ENCODE results near the gene LGALS9.

GRCh38 chr17:27582696-27583095 is 48.3 kb upstream of the LGALS9 start:
- no peak for TF ChIP-seq CTCF (IDR thresholded peaks at IDR 0.05; ENCODE audit: extremely low read depth in 1 of 2, insufficient read depth in 1 of 2, low read depth in 1 of 2, low read length in 2 of 2)
- no peak for TF ChIP-seq MAX (IDR thresholded peaks at IDR 0.05; ENCODE audit: insufficient read depth, insufficient read length)
- no peak for TF ChIP-seq POLR2A (IDR thresholded peaks at IDR 0.05; ENCODE audit: low read depth, low read length)
- no peak for TF ChIP-seq EZH2 (IDR thresholded peaks at IDR 0.05; ENCODE audit: borderline replicate concordance, low read depth, low read length, severe bottlenecking)
- no peak for TF ChIP-seq POLR2AphosphoS5 (IDR thresholded peaks at IDR 0.05; ENCODE audit: insufficient read depth, low read depth, low read length)
- TF ChIP-seq JUN (IDR thresholded peaks at IDR 0.05; ENCODE audit: borderline replicate concordance, insufficient read depth, insufficient read length, low read depth): no peak

Measured in endothelial cell of umbilical vein (primary cell).